Measurements from ENCODE around the gene MT1HL1. TPM values are rescaled to one million over a fixed set of nuclear protein-coding genes. Genes with fewer than 3 reads are reported as not detected.

Gene MT1HL1
- total RNA-seq, 1 experiment from 2014 or later: not detected

DNA sequence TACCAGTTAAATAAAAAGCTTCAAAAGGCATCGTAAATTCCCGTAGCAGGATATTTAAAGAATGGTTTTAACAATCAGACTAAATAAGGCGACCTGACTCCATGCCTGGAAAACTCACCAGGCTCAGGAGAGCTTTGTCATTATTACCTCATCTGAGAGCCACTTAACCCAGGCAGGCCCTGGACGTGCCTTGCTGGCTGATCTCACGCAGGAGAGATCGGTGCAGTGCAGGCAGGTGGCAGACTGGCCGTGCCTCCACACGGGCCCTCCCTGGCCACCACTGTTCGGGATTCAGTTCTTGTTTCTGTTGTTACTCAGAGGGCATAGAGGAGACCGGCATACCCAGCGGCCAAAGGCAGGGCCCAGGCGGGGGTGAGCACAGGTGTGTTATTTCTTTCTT is 6.4 kb downstream of the MT1HL1 start:
- H3K36me3 ChIP-seq (ENCODE audit: insufficient read depth, low read length): no peaks in the 10 kb centered on the region
- no peaks in the 10 kb centered on the region for H3K79me2 ChIP-seq (ENCODE audit: low read length)
- H3K4me1 ChIP-seq (ENCODE audit: low read length): no peaks in the 10 kb centered on the region
- H3K9me3 ChIP-seq (ENCODE audit: low read length): no peaks in the 10 kb centered on the region
- no peak overlapping the region for H3K4me3 ChIP-seq (ENCODE audit: low read length)
- H3K9me2 ChIP-seq (replicated peaks; ENCODE audit: insufficient read depth, low read length): no peaks in the 10 kb centered on the region
- no peak for DNase-seq
- H4K20me1 ChIP-seq (ENCODE audit: insufficient read depth, low read depth, low read length): no peaks in the 10 kb centered on the region
- no peak overlapping the region for H3K9ac ChIP-seq (ENCODE audit: low read length)
- no peaks in the 10 kb centered on the region for H3K27me3 ChIP-seq (ENCODE audit: low read length)
- H3K4me2 ChIP-seq (ENCODE audit: low read depth, low read length, poor library complexity, severe bottlenecking): no peak overlapping the region
- H2AFZ ChIP-seq (ENCODE audit: low read length): no peak overlapping the region
- H3K27ac ChIP-seq (ENCODE audit: low read length): no peak overlapping the region

GRCh38 chr1:236997361-236997760 is 6.9 kb downstream of the MT1HL1 start:
- no peak overlapping the region for H3K4me2 ChIP-seq (ENCODE audit: low read depth, low read length, poor library complexity, severe bottlenecking)
- no peak overlapping the region for H3K4me3 ChIP-seq (ENCODE audit: low read length)
- H3K9me3 ChIP-seq (ENCODE audit: low read length): no peaks in the 10 kb centered on the region
- H3K4me1 ChIP-seq (ENCODE audit: low read length): no peaks in the 10 kb centered on the region
- no peaks in the 10 kb centered on the region for H3K79me2 ChIP-seq (ENCODE audit: low read length)
- H3K9me2 ChIP-seq (replicated peaks; ENCODE audit: insufficient read depth, low read length): no peaks in the 10 kb centered on the region
- no peak for DNase-seq
- no peaks in the 10 kb centered on the region for H3K36me3 ChIP-seq (ENCODE audit: insufficient read depth, low read length)
- no peaks in the 10 kb centered on the region for H4K20me1 ChIP-seq (ENCODE audit: insufficient read depth, low read depth, low read length)
- H2AFZ ChIP-seq (ENCODE audit: low read length): no peak overlapping the region
- H3K27ac ChIP-seq (ENCODE audit: low read length): no peak overlapping the region
- no peaks in the 10 kb centered on the region for H3K27me3 ChIP-seq (ENCODE audit: low read length)
- H3K9ac ChIP-seq (ENCODE audit: low read length): no peak overlapping the region

DNA sequence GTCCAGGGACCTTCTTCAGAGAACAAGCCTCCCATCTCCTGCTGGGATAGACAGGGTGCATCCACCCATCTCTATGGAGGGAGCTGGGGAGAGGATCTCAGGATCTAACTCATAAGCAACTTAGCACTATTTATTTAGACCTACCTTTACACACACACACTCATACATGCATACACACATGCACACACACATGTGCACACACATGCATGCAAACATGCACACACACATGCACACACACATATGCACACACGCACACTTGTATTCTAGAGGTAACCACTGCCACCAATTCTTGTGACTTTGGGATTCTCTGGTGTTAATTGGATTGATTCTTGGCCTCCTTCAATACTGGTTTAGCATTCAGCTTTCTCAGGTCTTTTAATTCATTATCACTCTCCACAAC is 9.8 kb downstream of the MT1HL1 start:
- Histone ChIP-seq H3K9ac (ENCODE audit: low read length) (no peak overlapping the region), H3K79me2 (ENCODE audit: low read length) (no peaks in the 10 kb centered on the region), H3K9me3 (ENCODE audit: low read length) (no peaks in the 10 kb centered on the region), H3K9me2 (replicated peaks; ENCODE audit: insufficient read depth, low read length) (no peaks in the 10 kb centered on the region), H3K27me3 (ENCODE audit: low read length) (no peaks in the 10 kb centered on the region), H3K36me3 (ENCODE audit: insufficient read depth, low read length) (no peaks in the 10 kb centered on the region), H3K27ac (ENCODE audit: low read length) (no peak overlapping the region), H3K4me3 (ENCODE audit: low read length) (no peak overlapping the region), H3K4me1 (ENCODE audit: low read length) (no peaks in the 10 kb centered on the region), H2AFZ (ENCODE audit: low read length) (no peak overlapping the region), H4K20me1 (ENCODE audit: insufficient read depth, low read depth, low read length) (no peaks in the 10 kb centered on the region), H3K4me2 (ENCODE audit: low read depth, low read length, poor library complexity, severe bottlenecking) (no peak overlapping the region)
- no peak for DNase-seq

DNA sequence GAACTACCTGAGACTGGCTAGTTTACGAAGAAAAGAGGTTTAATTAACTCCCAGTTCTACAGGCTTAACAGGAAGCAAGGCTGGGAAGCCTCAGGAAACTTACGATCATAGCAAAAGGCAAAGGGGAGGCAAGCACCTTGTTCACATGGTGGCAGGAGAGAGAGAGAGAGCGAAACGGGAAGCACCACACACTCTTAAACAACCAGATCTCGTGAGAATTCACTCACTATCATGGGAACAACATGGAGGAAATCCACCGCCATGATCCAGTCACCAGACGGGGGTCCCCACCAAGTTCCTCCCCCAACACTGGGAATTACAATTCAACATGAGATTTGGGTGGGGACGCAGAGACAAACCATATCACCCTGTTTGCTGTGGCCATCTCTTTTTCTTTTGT is 11.8 kb downstream of the MT1HL1 start:
- Histone ChIP-seq H3K4me3 (ENCODE audit: low read length) (no peak overlapping the region), H3K27ac (ENCODE audit: low read length) (no peak overlapping the region), H2AFZ (ENCODE audit: low read length) (no peak overlapping the region), H3K27me3 (ENCODE audit: low read length) (no peaks in the 10 kb centered on the region), H3K9me2 (replicated peaks; ENCODE audit: insufficient read depth, low read length) (no peaks in the 10 kb centered on the region), H3K36me3 (ENCODE audit: insufficient read depth, low read length) (no peaks in the 10 kb centered on the region), H3K9ac (ENCODE audit: low read length) (no peak overlapping the region), H4K20me1 (ENCODE audit: insufficient read depth, low read depth, low read length) (no peaks in the 10 kb centered on the region), H3K4me2 (ENCODE audit: low read depth, low read length, poor library complexity, severe bottlenecking) (no peak overlapping the region), H3K9me3 (ENCODE audit: low read length) (no peaks in the 10 kb centered on the region), H3K79me2 (ENCODE audit: low read length) (no peaks in the 10 kb centered on the region), H3K4me1 (ENCODE audit: low read length) (no peaks in the 10 kb centered on the region)
- no peak for DNase-seq

DNA sequence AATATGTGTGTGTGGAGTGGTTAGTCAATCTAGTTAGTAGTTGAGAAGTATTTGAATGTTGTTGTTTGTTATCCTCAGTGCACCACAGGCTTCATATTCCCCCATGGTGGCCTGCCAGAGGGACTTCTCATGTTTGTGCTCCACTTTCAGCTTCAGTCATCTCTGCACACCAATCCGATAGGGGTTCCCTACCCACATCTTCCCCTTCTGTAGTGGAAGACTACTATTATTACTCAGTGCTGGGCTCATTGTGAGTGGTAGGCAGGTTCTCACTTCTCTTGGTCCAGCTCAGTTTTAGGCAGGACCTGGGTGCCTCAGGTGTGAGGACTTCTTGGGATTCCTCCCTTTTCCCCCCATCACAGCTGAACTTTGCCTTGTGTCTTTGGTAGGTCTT is 14.2 kb downstream of the MT1HL1 start:
- no peak for DNase-seq
- Histone ChIP-seq H3K9me3 (ENCODE audit: low read length) (no peaks in the 10 kb centered on the region), H3K4me2 (ENCODE audit: low read depth, low read length, poor library complexity, severe bottlenecking) (no peak overlapping the region), H4K20me1 (ENCODE audit: insufficient read depth, low read depth, low read length) (no peaks in the 10 kb centered on the region), H3K4me3 (ENCODE audit: low read length) (no peak overlapping the region), H3K9me2 (replicated peaks; ENCODE audit: insufficient read depth, low read length) (no peaks in the 10 kb centered on the region), H3K27ac (ENCODE audit: low read length) (no peak overlapping the region), H3K36me3 (ENCODE audit: insufficient read depth, low read length) (no peaks in the 10 kb centered on the region), H3K9ac (ENCODE audit: low read length) (no peak overlapping the region), H3K4me1 (ENCODE audit: low read length) (no peaks in the 10 kb centered on the region), H3K79me2 (ENCODE audit: low read length) (no peaks in the 10 kb centered on the region), H2AFZ (ENCODE audit: low read length) (no peak overlapping the region), H3K27me3 (ENCODE audit: low read length) (no peaks in the 10 kb centered on the region)

DNA sequence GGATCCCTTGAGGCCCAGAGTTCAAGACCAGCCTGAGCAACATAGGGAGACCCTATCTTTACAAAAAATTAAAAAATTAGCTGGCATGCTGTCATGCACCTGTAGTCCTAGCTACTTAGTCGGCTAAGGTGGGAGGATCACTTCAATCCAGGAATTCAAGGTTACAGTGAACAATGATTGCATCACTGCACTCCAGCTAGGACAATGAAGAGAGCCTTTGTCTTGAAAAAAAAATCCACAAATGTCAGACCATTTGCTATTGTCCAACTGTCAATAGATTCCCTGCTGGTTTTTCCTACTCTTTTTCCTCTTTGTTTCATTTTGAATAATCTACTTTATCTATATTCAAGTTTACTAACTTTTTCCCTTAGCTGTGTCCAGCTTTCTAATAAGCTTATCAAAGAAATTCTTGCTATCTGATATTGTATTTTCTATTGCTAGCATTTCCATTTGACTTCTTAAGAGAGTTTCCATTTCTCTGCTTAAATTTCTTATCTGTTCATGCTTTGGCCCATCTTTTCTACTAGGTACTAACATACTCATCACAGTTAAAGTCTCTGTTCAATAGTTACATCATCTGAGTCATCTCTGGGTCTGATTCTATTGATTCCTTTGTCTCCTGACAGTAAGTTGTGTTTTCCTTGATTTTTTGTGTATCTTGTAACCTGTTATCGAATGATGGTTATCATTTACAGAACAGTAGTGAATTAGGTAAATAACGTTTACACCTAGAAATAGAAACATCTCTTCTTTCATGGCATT is 14.8 kb downstream of the MT1HL1 start:
- Histone ChIP-seq H3K4me1 (ENCODE audit: low read length) (no peaks in the 10 kb centered on the region), H3K4me2 (ENCODE audit: low read depth, low read length, poor library complexity, severe bottlenecking) (no peak overlapping the region), H3K36me3 (ENCODE audit: insufficient read depth, low read length) (no peaks in the 10 kb centered on the region), H3K9me3 (ENCODE audit: low read length) (no peaks in the 10 kb centered on the region), H3K9me2 (replicated peaks; ENCODE audit: insufficient read depth, low read length) (no peaks in the 10 kb centered on the region), H3K79me2 (ENCODE audit: low read length) (no peaks in the 10 kb centered on the region), H4K20me1 (ENCODE audit: insufficient read depth, low read depth, low read length) (no peaks in the 10 kb centered on the region), H3K4me3 (ENCODE audit: low read length) (no peak overlapping the region), H3K9ac (ENCODE audit: low read length) (no peak overlapping the region), H3K27me3 (ENCODE audit: low read length) (no peaks in the 10 kb centered on the region), H3K27ac (ENCODE audit: low read length) (no peak overlapping the region), H2AFZ (ENCODE audit: low read length) (no peak overlapping the region)
- no peak for DNase-seq

DNA sequence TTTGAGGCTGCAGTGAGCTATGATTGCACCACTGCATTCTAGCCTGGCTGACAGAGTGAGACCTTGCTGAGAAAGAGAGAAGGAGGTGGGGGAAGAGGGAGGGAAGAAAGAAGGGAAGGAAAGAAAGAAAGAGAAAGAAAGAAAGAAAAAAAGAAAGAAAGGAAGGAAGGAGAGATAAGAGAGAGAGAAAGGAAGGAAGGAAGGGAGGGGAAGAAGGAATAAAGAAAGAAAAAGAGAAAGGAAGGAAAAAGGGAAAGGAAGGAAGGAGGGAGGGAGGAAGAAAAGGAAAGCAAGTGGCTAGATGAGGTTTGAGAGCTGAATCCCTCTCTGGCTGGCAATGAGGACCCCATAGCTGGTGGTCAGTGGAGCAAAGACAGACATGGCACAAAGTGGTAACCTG is 20.4 kb downstream of the MT1HL1 start:
- Histone ChIP-seq H3K36me3 (ENCODE audit: insufficient read depth, low read length) (no peaks in the 10 kb centered on the region), H3K9ac (ENCODE audit: low read length) (no peak overlapping the region), H3K9me3 (ENCODE audit: low read length) (no peaks in the 10 kb centered on the region), H3K4me2 (ENCODE audit: low read depth, low read length, poor library complexity, severe bottlenecking) (no peak overlapping the region), H3K4me1 (ENCODE audit: low read length) (no peaks in the 10 kb centered on the region), H4K20me1 (ENCODE audit: insufficient read depth, low read depth, low read length) (no peaks in the 10 kb centered on the region), H3K4me3 (ENCODE audit: low read length) (no peak overlapping the region), H3K79me2 (ENCODE audit: low read length) (no peaks in the 10 kb centered on the region), H3K9me2 (replicated peaks; ENCODE audit: insufficient read depth, low read length) (no peaks in the 10 kb centered on the region), H3K27ac (ENCODE audit: low read length) (no peak overlapping the region), H2AFZ (ENCODE audit: low read length) (no peak overlapping the region), H3K27me3 (ENCODE audit: low read length) (no peaks in the 10 kb centered on the region)
- DNase-seq: no peak

DNA sequence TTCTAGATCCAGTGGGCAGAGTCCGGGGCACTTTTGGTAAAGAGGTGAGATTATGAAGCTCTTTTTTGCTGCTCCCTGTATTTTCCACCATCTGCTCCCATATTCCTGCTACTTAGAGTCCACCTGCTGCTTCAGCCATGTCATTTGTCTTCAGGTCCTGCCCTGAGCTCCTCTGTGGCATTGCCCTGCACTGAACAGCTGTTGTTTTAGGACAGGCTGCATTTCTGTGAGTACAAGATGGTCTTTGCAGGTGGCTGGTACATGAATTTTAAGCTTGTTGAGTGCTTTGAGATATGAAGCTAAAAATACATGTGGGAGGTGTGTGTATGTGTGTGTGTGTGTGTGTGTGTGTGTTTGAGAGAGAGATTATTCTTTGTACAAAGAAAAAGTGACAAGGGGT is 21.9 kb downstream of the MT1HL1 start:
- Histone ChIP-seq H3K9me3 (ENCODE audit: low read length) (no peaks in the 10 kb centered on the region), H3K36me3 (ENCODE audit: insufficient read depth, low read length) (no peaks in the 10 kb centered on the region), H2AFZ (ENCODE audit: low read length) (no peak overlapping the region), H3K4me1 (ENCODE audit: low read length) (no peaks in the 10 kb centered on the region), H4K20me1 (ENCODE audit: insufficient read depth, low read depth, low read length) (no peaks in the 10 kb centered on the region), H3K27me3 (ENCODE audit: low read length) (no peaks in the 10 kb centered on the region), H3K4me2 (ENCODE audit: low read depth, low read length, poor library complexity, severe bottlenecking) (no peak overlapping the region), H3K9me2 (replicated peaks; ENCODE audit: insufficient read depth, low read length) (no peaks in the 10 kb centered on the region), H3K79me2 (ENCODE audit: low read length) (no peaks in the 10 kb centered on the region), H3K4me3 (ENCODE audit: low read length) (no peak overlapping the region), H3K27ac (ENCODE audit: low read length) (no peak overlapping the region), H3K9ac (ENCODE audit: low read length) (no peak overlapping the region)
- DNase-seq: no peak
